ENCODE data around the gene FUT7.
A peak's percentile ranks its signal among the peaks of the same experiment; 100 is the strongest.
"Not testable (repeated sequence)": the region's sequence is repeated elsewhere in the genome, so short reads cannot be mapped to it uniquely, and the experiment has no call there.

Gene FUT7

GRCh38 chr9:137066096-137066861 is 34.4 kb upstream of the FUT7 start:
- TF ChIP-seq PAX5 (IDR thresholded peaks at IDR 0.05; ENCODE audit: insufficient read depth, low read length, severe bottlenecking) (no peak), POLR2A (IDR thresholded peaks at IDR 0.05; ENCODE audit: low read depth, low read length) (no peak)
- DNase-seq (ENCODE audit: insufficient read length, low spot score) (no peak), FAIRE-seq (no peak)

GRCh38 chr9:137065336-137065967 is 33.6 kb upstream of the FUT7 start:
- DNase-seq (ENCODE audit: insufficient read length, low spot score) (no peak), FAIRE-seq (no peak)
- TF ChIP-seq PAX5 (IDR thresholded peaks at IDR 0.05; ENCODE audit: insufficient read depth, low read length, severe bottlenecking), result no peak
- no peak for TF ChIP-seq POU2F2 (IDR thresholded peaks at IDR 0.05; ENCODE audit: low read depth, low read length)
- TF ChIP-seq SPI1 (IDR thresholded peaks at IDR 0.05; ENCODE audit: low read depth, low read length), result no peak
- TF ChIP-seq POLR2AphosphoS5 (IDR thresholded peaks at IDR 0.05; ENCODE audit: low read depth, low read length), result no peak
- TF ChIP-seq POLR2A (IDR thresholded peaks at IDR 0.05; ENCODE audit: low read depth, low read length), result no peak
- no peak for TF ChIP-seq TAF1 (IDR thresholded peaks at IDR 0.05; ENCODE audit: low read depth, low read length)

- no peak for FAIRE-seq
- no peak for DNase-seq (ENCODE audit: insufficient read length, low spot score)
- TF ChIP-seq POLR2AphosphoS5 (IDR thresholded peaks at IDR 0.05; ENCODE audit: low read depth, low read length) (no peak), TAF1 (IDR thresholded peaks at IDR 0.05; ENCODE audit: low read depth, low read length) (no peak), POLR2A (IDR thresholded peaks at IDR 0.05; ENCODE audit: low read depth, low read length) (no peak), POU2F2 (IDR thresholded peaks at IDR 0.05; ENCODE audit: low read depth, low read length) (no peak), SPI1 (IDR thresholded peaks at IDR 0.05; ENCODE audit: low read depth, low read length) (no peak), PAX5 (IDR thresholded peaks at IDR 0.05; ENCODE audit: insufficient read depth, low read length, severe bottlenecking) (no peak)
Measured at GRCh38 chr9:137064880-137065164, 32.9 kb upstream of the FUT7 start.

GRCh38 chr9:137064027-137064879 is 32.4 kb upstream of the FUT7 start:
- DNase-seq (ENCODE audit: insufficient read length, low spot score), result no peak

GRCh38 chr9:137063311-137064026 is 31.6 kb upstream of the FUT7 start:
- TF ChIP-seq SPI1 (IDR thresholded peaks at IDR 0.05; ENCODE audit: low read depth, low read length) (no peak), POLR2AphosphoS5 (IDR thresholded peaks at IDR 0.05; ENCODE audit: low read depth, low read length) (no peak), PAX5 (IDR thresholded peaks at IDR 0.05; ENCODE audit: insufficient read depth, low read length, severe bottlenecking) (no peak), POU2F2 (IDR thresholded peaks at IDR 0.05; ENCODE audit: low read depth, low read length) (no peak), POLR2A (IDR thresholded peaks at IDR 0.05; ENCODE audit: low read depth, low read length) (no peak), TAF1 (IDR thresholded peaks at IDR 0.05; ENCODE audit: low read depth, low read length) (no peak)
- FAIRE-seq (no peak), DNase-seq (ENCODE audit: insufficient read length, low spot score) (no peak)

More at GRCh38 chr9:137064027-137064879, 32.4 kb upstream of the FUT7 start:
- FAIRE-seq, result peak; percentile 90
- TF ChIP-seq POU2F2 (IDR thresholded peaks at IDR 0.05; ENCODE audit: low read depth, low read length), result no peak
- no peak for TF ChIP-seq PAX5 (IDR thresholded peaks at IDR 0.05; ENCODE audit: insufficient read depth, low read length, severe bottlenecking)
- no peak for TF ChIP-seq TAF1 (IDR thresholded peaks at IDR 0.05; ENCODE audit: low read depth, low read length)
- no peak for TF ChIP-seq SPI1 (IDR thresholded peaks at IDR 0.05; ENCODE audit: low read depth, low read length)
- TF ChIP-seq POLR2AphosphoS5 (IDR thresholded peaks at IDR 0.05; ENCODE audit: low read depth, low read length), result no peak
- no peak for TF ChIP-seq POLR2A (IDR thresholded peaks at IDR 0.05; ENCODE audit: low read depth, low read length)

GRCh38 chr9:137062798-137063197 is 30.9 kb upstream of the FUT7 start:
- DNase-seq (ENCODE audit: insufficient read length, low spot score); FAIRE-seq: not testable (repeated sequence)

- FAIRE-seq, result no peak
- no peak for DNase-seq (ENCODE audit: insufficient read length, low spot score)
- TF ChIP-seq SPI1 (IDR thresholded peaks at IDR 0.05; ENCODE audit: low read depth, low read length) (no peak), PAX5 (IDR thresholded peaks at IDR 0.05; ENCODE audit: insufficient read depth, low read length, severe bottlenecking) (no peak)
Measured at GRCh38 chr9:137062384-137062783, 30.5 kb upstream of the FUT7 start.

- no peak for DNase-seq (ENCODE audit: insufficient read length, low spot score)
- no peak for TF ChIP-seq TAF1 (IDR thresholded peaks at IDR 0.05; ENCODE audit: low read depth, low read length)
- TF ChIP-seq SPI1 (IDR thresholded peaks at IDR 0.05; ENCODE audit: low read depth, low read length), result no peak
- no peak for TF ChIP-seq POLR2A (IDR thresholded peaks at IDR 0.05; ENCODE audit: low read depth, low read length)
- TF ChIP-seq PAX5 (IDR thresholded peaks at IDR 0.05; ENCODE audit: insufficient read depth, low read length, severe bottlenecking), result no peak
- no peak for TF ChIP-seq POLR2AphosphoS5 (IDR thresholded peaks at IDR 0.05; ENCODE audit: low read depth, low read length)
- TF ChIP-seq POU2F2 (IDR thresholded peaks at IDR 0.05; ENCODE audit: low read depth, low read length), result no peak
- FAIRE-seq, result no peak
Measured at GRCh38 chr9:137058521-137059234, 26.8 kb upstream of the FUT7 start.

- TF ChIP-seq POLR2AphosphoS5 (IDR thresholded peaks at IDR 0.05; ENCODE audit: low read depth, low read length), result no peak
- no peak for TF ChIP-seq SPI1 (IDR thresholded peaks at IDR 0.05; ENCODE audit: low read depth, low read length)
- no peak for TF ChIP-seq POLR2A (IDR thresholded peaks at IDR 0.05; ENCODE audit: low read depth, low read length)
- no peak for TF ChIP-seq POU2F2 (IDR thresholded peaks at IDR 0.05; ENCODE audit: low read depth, low read length)
- no peak for TF ChIP-seq TAF1 (IDR thresholded peaks at IDR 0.05; ENCODE audit: low read depth, low read length)
- no peak for TF ChIP-seq PAX5 (IDR thresholded peaks at IDR 0.05; ENCODE audit: insufficient read depth, low read length, severe bottlenecking)
- DNase-seq (ENCODE audit: insufficient read length, low spot score) (no peak), FAIRE-seq (no peak)
Measured at GRCh38 chr9:137057545-137057944, 25.7 kb upstream of the FUT7 start.

All from GM12891 (cell line).